ENCODE results near the gene MCM3.

GRCh38 chr6:52317841-52318581, 33.5 kb upstream of the MCM3 start:
- no peak for TF ChIP-seq CTCF (IDR thresholded peaks at IDR 0.05; ENCODE audit: low read depth, low read length)
- TF ChIP-seq EZH2phosphoT487 (IDR thresholded peaks at IDR 0.05; ENCODE audit: low read depth) = no peak

All from OCI-LY3 (cell line).